ENCODE results near the gene RAI14. TPM values are rescaled to one million over a fixed set of nuclear protein-coding genes. Genes with fewer than 3 reads are reported as not detected.
"Not testable (repeated sequence)": the region's sequence is repeated elsewhere in the genome, so short reads cannot be mapped to it uniquely, and the experiment has no call there.

RAI14 gene
- total RNA-seq, 4 donors from 2014 or later, result 26.9 to 40.4 (median 32.1) TPM

GRCh38 chr5:34775886-34776285, 119.8 kb downstream of the RAI14 start:
- H3K4me3 ChIP-seq (ENCODE audit: low read depth, poor library complexity, severe bottlenecking), result no peak overlapping the region

GRCh38 chr5:34778091-34778850, 122.1 kb downstream of the RAI14 start:
- TF ChIP-seq CTCF (IDR thresholded peaks at IDR 0.05), result no peak
- TF ChIP-seq POLR2A (IDR thresholded peaks at IDR 0.05), result no peak

More at GRCh38 chr5:34775886-34776285, 119.8 kb downstream of the RAI14 start:
- intact Hi-C loops (cut with DNase I; ENCODE audit: low total_unique reads), result no loop called here
- TF ChIP-seq POLR2A (IDR thresholded peaks at IDR 0.05) (no peak), CTCF (IDR thresholded peaks at IDR 0.05) (no peak)
- DNase-seq (ENCODE audit: low spot score in 2 of 2), result no peak
- 70 to 78% methylated on average over 1 of the region's 1 CpG for WGBS, 2 donors

GRCh38 chr5:34783892-34784291, 127.8 kb downstream of the RAI14 start:
- DNase-seq (ENCODE audit: low spot score in 2 of 2); H3K4me3 ChIP-seq (ENCODE audit: low read depth, poor library complexity, severe bottlenecking); intact Hi-C loops (cut with DNase I; ENCODE audit: low total_unique reads): not testable (repeated sequence)
- 69 to 87% methylated on average over 4 of the region's 4 CpGs for WGBS, 2 donors

More at GRCh38 chr5:34778091-34778850, 122.1 kb downstream of the RAI14 start:
- WGBS, 2 donors, result 94 to 95% methylated on average over 8 of the region's 8 CpGs
- intact Hi-C loops (cut with DNase I; ENCODE audit: low total_unique reads), result no loop called here
- DNase-seq (ENCODE audit: low spot score in 2 of 2), result no peak
- H3K4me3 ChIP-seq (ENCODE audit: low read depth, poor library complexity, severe bottlenecking), result no peak overlapping the region

- H3K4me3 ChIP-seq (ENCODE audit: low read depth, poor library complexity, severe bottlenecking), result no peak overlapping the region
- WGBS, 2 donors, result 89 to 95% methylated on average over 6 of the region's 6 CpGs
- intact Hi-C loops (cut with DNase I; ENCODE audit: low total_unique reads), result no loop called here
- no peak for TF ChIP-seq POLR2A (IDR thresholded peaks at IDR 0.05)
- no peak for TF ChIP-seq CTCF (IDR thresholded peaks at IDR 0.05)
- DNase-seq (ENCODE audit: low spot score in 2 of 2), result no peak
Measured at GRCh38 chr5:34787035-34787434, 130.9 kb downstream of the RAI14 start.

- H3K4me3 ChIP-seq (ENCODE audit: low read depth, poor library complexity, severe bottlenecking), result no peak overlapping the region
- intact Hi-C loops (cut with DNase I; ENCODE audit: low total_unique reads), result no loop called here
- no peak for TF ChIP-seq POLR2A (IDR thresholded peaks at IDR 0.05)
- no peak for TF ChIP-seq CTCF (IDR thresholded peaks at IDR 0.05)
- no peak for DNase-seq (ENCODE audit: low spot score in 2 of 2)
- 13 to 20% methylated on average over 5 of the region's 5 CpGs for WGBS, 2 donors
Measured at GRCh38 chr5:34789021-34789531, 132.9 kb downstream of the RAI14 start.

- intact Hi-C loops (cut with DNase I; ENCODE audit: low total_unique reads), result no loop called here
- WGBS, 2 donors, result 89 to 91% methylated on average over 2 of the region's 2 CpGs
- H3K4me3 ChIP-seq (ENCODE audit: low read depth, poor library complexity, severe bottlenecking), result no peak overlapping the region
- TF ChIP-seq CTCF (IDR thresholded peaks at IDR 0.05) (no peak), POLR2A (IDR thresholded peaks at IDR 0.05) (no peak)
- no peak for DNase-seq (ENCODE audit: low spot score in 2 of 2)
Measured at GRCh38 chr5:34789639-34790038, 133.5 kb downstream of the RAI14 start.

All from lower leg skin (tissue), 4 donors.